CD4-positive, alpha-beta T cell (primary cell): Measurements from ENCODE around the gene PLXNA2. TPM values are rescaled to one million over a fixed set of nuclear protein-coding genes. Genes with fewer than 3 reads are reported as not detected.

ENCODE experiments used
- ATAC-seq: fragments of 200-7000 bp; cut with Tn5 transposase; one replicate; pipeline ENCODE4 v1.10.0; 2022; ENCODE audit warnings: mild to moderate bottlenecking; ENCODE audit not compliant: poor library complexity
- CTCF ChIA-PET: fragments of 350-600 bp; sonication (Branson Sonifier 250); formaldehyde crosslinking; loops from one replicate; lab custom pipeline; 2021; ENCODE audit warnings: antibody characterized with exemption, inconsistent platforms; lab: Charles Lee
- POLR2A ChIA-PET: fragments of 350-600 bp; sonication (Branson Sonifier 250); formaldehyde crosslinking; loops from one replicate; lab custom pipeline; 2021; ENCODE audit warnings: antibody characterized with exemption, inconsistent platforms; lab: Charles Lee
- DNase-seq, 14 experiments: peaks; one replicate each; pipeline ENCODE4 v3.0.0-alpha.2; 2013 to 2020; ENCODE audit warnings: mixed read lengths in 2 of 14
- H3K27ac ChIP-seq, 2 donors: one replicate each; pipeline versions ENCODE4 v1.5.1 to v1.7.0; 2013; ENCODE audit warnings: low read length in 2 of 2, low read depth in 1 of 2, mild to moderate bottlenecking in 1 of 2
- H3K27me3 ChIP-seq, 2 experiments: 1 replicate in 1 of 2; 2 replicates in 1 of 2; pipeline versions ENCODE4 v1.6.1 to v1.7.0; 2013; ENCODE audit warnings: low read length in 2 of 2, control low read depth in 1 of 2, mild to moderate bottlenecking in 1 of 2, moderate library complexity in 1 of 2; ENCODE audit not compliant: insufficient read depth in 2 of 2, control insufficient read depth in 1 of 2
- H3K36me3 ChIP-seq: one replicate; pipeline ENCODE4 v1.6.1; 2013; ENCODE audit warnings: low read length, control low read depth; ENCODE audit not compliant: insufficient read depth
- H3K4me1 ChIP-seq: one replicate; pipeline ENCODE4 v1.6.1; 2013; ENCODE audit warnings: low read length, control low read depth; ENCODE audit not compliant: insufficient read depth
- H3K4me3 ChIP-seq: one replicate; pipeline ENCODE4 v1.5.1; 2013; ENCODE audit warnings: mild to moderate bottlenecking, low read length, moderate library complexity
- H3K9me3 ChIP-seq, 2 experiments: 1 replicate in 1 of 2; 2 replicates in 1 of 2; pipeline versions ENCODE4 v1.6.1 to v1.7.0; 2013; ENCODE audit warnings: low read length in 2 of 2, mild to moderate bottlenecking in 2 of 2, control low read depth in 1 of 2, moderate library complexity in 1 of 2; ENCODE audit not compliant: control insufficient read depth in 1 of 2, insufficient read depth in 1 of 2
- H3K27ac Mint-ChIP-seq: one replicate; pipeline ENCODE4 v1.8.0; 2020; ENCODE audit warnings: mixed read lengths
- H3K27me3 Mint-ChIP-seq: one replicate; pipeline ENCODE4 v1.8.0; 2021; ENCODE audit warnings: mixed read lengths
- H3K36me3 Mint-ChIP-seq: one replicate; pipeline ENCODE4 v1.8.0; 2021; ENCODE audit warnings: low read depth, mixed read lengths
- H3K4me1 Mint-ChIP-seq: one replicate; pipeline ENCODE4 v1.8.0; 2021; ENCODE audit warnings: low read depth, mixed read lengths
- H3K4me3 Mint-ChIP-seq: one replicate; pipeline ENCODE4 v1.8.0; 2020; ENCODE audit warnings: mild to moderate bottlenecking, mixed read lengths
- H3K9me3 Mint-ChIP-seq: one replicate; pipeline ENCODE4 v1.8.0; 2020; ENCODE audit warnings: mixed read lengths
- CTCF ChIP-seq: fragments of 200-600 bp; IDR thresholded peaks from one replicate; pipeline ENCODE4 v1.8.0; 2022; ENCODE audit warnings: antibody characterized with exemption, mild to moderate bottlenecking
- intact Hi-C, 2 experiments: fragments of 100-400 bp; cut with DNase I in 1 of 2; cut with micrococcal nuclease in 1 of 2; formaldehyde crosslinking; loops; one replicate each; pipeline versions ENCODE4 v1.15.1 to v1.9.0; 2023 to 2025; cut with DNase I, micrococcal nuclease
- total RNA-seq, 174 experiments: library from RNA in 2 of 174; stranded (reverse) in 2 of 174; gene quantifications; one replicate each; pipeline ENCODE4 v1.2.3 and lab custom pipeline; 2021 to 2026

Gene PLXNA2
- total RNA-seq, 2 experiments from 2014 or later, result 0.75 to 0.77 TPM

- Mint-ChIP-seq H3K4me1 (no peaks in the 10 kb centered on the region), H3K36me3 (no peaks in the 10 kb centered on the region), H3K27ac (no peak overlapping the region), H3K9me3 (no peaks in the 10 kb centered on the region), H3K27me3 (no peaks in the 10 kb centered on the region), H3K4me3 (no peak overlapping the region)
- Histone ChIP-seq H3K9me3 (no peaks in the 10 kb centered on the region), H3K27ac (no peak overlapping the region), H3K4me3 (no peak overlapping the region), H3K27me3 (no peaks in the 10 kb centered on the region), H3K36me3 (no peaks in the 10 kb centered on the region), H3K4me1 (no peaks in the 10 kb centered on the region)
- intact Hi-C loops, result no loop called here
- ATAC-seq (no peak), DNase-seq (no peak)
- POLR2A ChIA-PET, result no interaction called here
- TF ChIP-seq CTCF, result no peak
- CTCF ChIA-PET, result no interaction called here
These were observed 228.9 kb downstream of the PLXNA2 start for GRCh38 chr1:208015255-208015654.

GRCh38 chr1:208013210-208013609, 231.0 kb downstream of the PLXNA2 start:
- ATAC-seq (no peak), DNase-seq (no peak)
- ChIA-PET POLR2A (no interaction called here), CTCF (no interaction called here)
- H3K36me3 ChIP-seq, result no peaks in the 10 kb centered on the region
- H3K9me3 Mint-ChIP-seq, result no peaks in the 10 kb centered on the region
- no peaks in the 10 kb centered on the region for H3K9me3 ChIP-seq
- TF ChIP-seq CTCF, result no peak
- H3K4me1 ChIP-seq, result no peaks in the 10 kb centered on the region
- no peak overlapping the region for H3K27ac ChIP-seq
- no peak overlapping the region for H3K27ac Mint-ChIP-seq
- H3K4me3 Mint-ChIP-seq, result no peak overlapping the region
- no peak overlapping the region for H3K4me3 ChIP-seq
- H3K27me3 Mint-ChIP-seq, result no peaks in the 10 kb centered on the region
- H3K27me3 ChIP-seq, result no peaks in the 10 kb centered on the region
- no peaks in the 10 kb centered on the region for H3K36me3 Mint-ChIP-seq
- intact Hi-C loops, result no loop called here
- no peaks in the 10 kb centered on the region for H3K4me1 Mint-ChIP-seq

- Histone ChIP-seq H3K4me3 (no peak overlapping the region), H3K36me3 (no peaks in the 10 kb centered on the region), H3K27ac (no peak overlapping the region), H3K9me3 (no peaks in the 10 kb centered on the region), H3K27me3 (no peaks in the 10 kb centered on the region), H3K4me1 (no peaks in the 10 kb centered on the region)
- DNase-seq, result no peak
- no peak overlapping the region for H3K27ac Mint-ChIP-seq
- ChIA-PET POLR2A (no interaction called here), CTCF (no interaction called here)
- no peaks in the 10 kb centered on the region for H3K27me3 Mint-ChIP-seq
- H3K9me3 Mint-ChIP-seq, result no peaks in the 10 kb centered on the region
- no peak for ATAC-seq
- H3K36me3 Mint-ChIP-seq, result no peaks in the 10 kb centered on the region
- intact Hi-C loops, result no loop called here
- no peak overlapping the region for H3K4me3 Mint-ChIP-seq
- no peaks in the 10 kb centered on the region for H3K4me1 Mint-ChIP-seq
- TF ChIP-seq CTCF, result no peak
These were observed 231.5 kb downstream of the PLXNA2 start for GRCh38 chr1:208012721-208013120.
